Esophagus squamous epithelium (tissue), 5 donors: Measurements from ENCODE around the gene VARS2. TPM values are rescaled to one million over a fixed set of nuclear protein-coding genes. Genes with fewer than 3 reads are reported as not detected.
"Not testable (repeated sequence)": the region's sequence is repeated elsewhere in the genome, so short reads cannot be mapped to it uniquely, and the experiment has no call there.

Experiments used
- DNase-seq: peaks from one replicate; lab custom pipeline; 2025; lab: John Stamatoyannopoulos, UW
- H3K27ac ChIP-seq, 4 donors: fragments of 200-600 bp; sonication (generic); one replicate each; pipeline ENCODE4 v1.5.1; 2016 to 2019; ENCODE audit warnings: mild to moderate bottlenecking in 1 of 4
- H3K27me3 ChIP-seq, 4 donors: fragments of 200-600 bp; sonication (generic); 1 replicate in 3 of 4; 2 replicates in 1 of 4; pipeline versions ENCODE4 v1.5.1 to v1.6.0; 2017 to 2021; ENCODE audit warnings: antibody characterized with exemption in 1 of 4
- H3K36me3 ChIP-seq, 3 donors: fragments of 200-600 bp; sonication (generic); one replicate each; pipeline ENCODE4 v1.5.1; 2016 to 2019
- H3K4me1 ChIP-seq, 3 donors: fragments of 200-600 bp; sonication (generic); one replicate each; pipeline ENCODE4 v1.5.1; 2017 to 2019
- H3K4me3 ChIP-seq, 4 donors: fragments of 200-600 bp; sonication (generic); 1 replicate in 3 of 4; 2 replicates in 1 of 4; pipeline ENCODE4 v1.5.1; 2016 to 2019; ENCODE audit warnings: mild to moderate bottlenecking in 2 of 4, moderate library complexity in 1 of 4
- H3K9me3 ChIP-seq, 3 donors: fragments of 200-600 bp; sonication (generic); one replicate each; pipeline ENCODE4 v1.5.1; 2016 to 2019
- CTCF ChIP-seq, 6 experiments: fragments of 450-650 bp in 4 of 6; fragments of 200-600 bp in 2 of 6; sonication (generic) in 2 of 6; IDR thresholded peaks; one replicate each; pipeline ENCODE4 v1.5.1; 2016 to 2019; ENCODE audit warnings: antibody characterized with exemption in 6 of 6, mild to moderate bottlenecking in 4 of 6, moderate library complexity in 4 of 6
- POLR2A ChIP-seq, 4 donors: fragments of 450-650 bp; IDR thresholded peaks; one replicate each; pipeline ENCODE4 v1.6.1; 2017; ENCODE audit warnings: antibody characterized with exemption in 4 of 4, mild to moderate bottlenecking in 4 of 4, moderate library complexity in 3 of 4
- WGBS, 2 donors: methylation state at CpG; one replicate each; pipeline ENCODE4 v1.1.5; 2018; 5-methylcytosine and 5-hydroxymethylcytosine counted together
- intact Hi-C: fragments of 100-400 bp; cut with DNase I; formaldehyde crosslinking; loops from one replicate; pipeline ENCODE4 v1.15.0; 2022
- total RNA-seq, 4 donors: library from RNA; depleted of rRNA; stranded (reverse); fragments of >200 nt; gene quantifications; one replicate each; pipeline ENCODE4 v1.1.0, GENCODE V29; 2016
- donor health status: DM: yes; HTN: yes; CAD: no.

Gene VARS2
- total RNA-seq, 4 donors from 2014 or later = 23.5 to 61.9 (median 33.0) TPM

GRCh38 chr6:30915591-30915946 lies 1.5 kb downstream of the VARS2 start:
- no peak for DNase-seq
- no peak for TF ChIP-seq POLR2A (IDR thresholded peaks at IDR 0.05)
- TF ChIP-seq CTCF (IDR thresholded peaks at IDR 0.05) = peak; percentile 51 to 76 (median 60)
- Histone ChIP-seq H3K4me3 (peak overlapping the region in 2 of 4 donors; percentile 60 to 63), H3K27ac (peak overlapping the region; percentile 5 to 97 (median 92)), H3K4me1 (peaks cover 15 to 47% (median 25%) of the 10 kb centered on the region in 3 donors), H3K27me3 (no peaks in the 10 kb centered on the region), H3K36me3 (peaks cover 6 to 69% (median 19%) of the 10 kb centered on the region in 3 donors), H3K9me3 (no peaks in the 10 kb centered on the region)
- intact Hi-C loops = loop anchor here (2.0 kb wide), 1 partner anchor 153 kb away; no protein-coding TSS in a partner anchor
- 0 to 20% methylated on average over 1 of the region's 5 CpGs for WGBS, 2 donors

GRCh38 chr6:30917041-30917440 lies 3.0 kb downstream of the VARS2 start:
- 84 to 93% methylated on average over 4 to 7 of the region's 7 CpGs for WGBS, 2 donors
- Histone ChIP-seq H3K4me3 (no peak overlapping the region), H3K4me1 (peaks cover 15 to 47% (median 25%) of the 10 kb centered on the region in 3 donors), H3K9me3 (no peaks in the 10 kb centered on the region), H3K27me3 (no peaks in the 10 kb centered on the region), H3K36me3 (peaks cover 16 to 69% (median 20%) of the 10 kb centered on the region in 3 donors), H3K27ac (peak overlapping the region in 2 of 4 donors; percentile 50 to 97)
- no peak for DNase-seq
- intact Hi-C loops = no loop called here
- TF ChIP-seq POLR2A (IDR thresholded peaks at IDR 0.05) (no peak), CTCF (IDR thresholded peaks at IDR 0.05) (no peak)

- WGBS, 2 donors = 88 to 95% methylated on average over 8 of the region's 8 CpGs
- H3K36me3 ChIP-seq = peaks cover 16 to 69% (median 25%) of the 10 kb centered on the region in 3 donors
- no peak overlapping the region for H3K4me3 ChIP-seq
- no peak for DNase-seq
- intact Hi-C loops = no loop called here
- H3K27me3 ChIP-seq = no peaks in the 10 kb centered on the region
- H3K4me1 ChIP-seq = peaks cover 15 to 47% (median 25%) of the 10 kb centered on the region in 3 donors
- TF ChIP-seq CTCF (IDR thresholded peaks at IDR 0.05) (no peak), POLR2A (IDR thresholded peaks at IDR 0.05) (no peak)
- no peaks in the 10 kb centered on the region for H3K9me3 ChIP-seq
- H3K27ac ChIP-seq = peak overlapping the region in 2 of 4 donors; percentile 50 to 97
Measured at GRCh38 chr6:30917487-30917886, 3.4 kb downstream of the VARS2 start.

GRCh38 chr6:30918670-30919069 lies 4.6 kb downstream of the VARS2 start:
- no peaks in the 10 kb centered on the region for H3K9me3 ChIP-seq
- TF ChIP-seq CTCF (IDR thresholded peaks at IDR 0.05) (no peak), POLR2A (IDR thresholded peaks at IDR 0.05) (no peak)
- intact Hi-C loops = no loop called here
- H3K4me1 ChIP-seq = peaks cover 8 to 36% (median 18%) of the 10 kb centered on the region in 3 donors
- DNase-seq = no peak
- no peaks in the 10 kb centered on the region for H3K27me3 ChIP-seq
- no peak overlapping the region for H3K4me3 ChIP-seq
- peaks cover 20 to 72% (median 33%) of the 10 kb centered on the region in 3 donors for H3K36me3 ChIP-seq
- WGBS, 2 donors = 92 to 94% methylated on average over 7 to 8 of the region's 8 CpGs
- H3K27ac ChIP-seq = no peak overlapping the region

GRCh38 chr6:30922447-30922852 lies 8.4 kb downstream of the VARS2 start:
- Histone ChIP-seq H3K4me1 (peaks cover 0 to 13% (median 0%) of the 10 kb centered on the region in 3 donors), H3K9me3 (no peaks in the 10 kb centered on the region), H3K4me3 (no peak overlapping the region), H3K27me3 (no peaks in the 10 kb centered on the region), H3K27ac (no peak overlapping the region), H3K36me3 (peaks cover 29 to 96% (median 49%) of the 10 kb centered on the region in 3 donors)
- WGBS, 2 donors = 95 to 96% methylated on average over 5 to 6 of the region's 7 CpGs
- TF ChIP-seq CTCF (IDR thresholded peaks at IDR 0.05) (peak in 1 of 6 experiments; percentile 8), POLR2A (IDR thresholded peaks at IDR 0.05) (no peak)
- DNase-seq = no peak
- intact Hi-C loops = no loop called here

GRCh38 chr6:30924040-30924627 lies 10.1 kb downstream of the VARS2 start:
- DNase-seq, H3K4me3 ChIP-seq, H3K9me3 ChIP-seq, H3K27me3 ChIP-seq, H3K27ac ChIP-seq, intact Hi-C loops: not testable (repeated sequence)
- peaks cover 0 to 11% (median 0%) of the 10 kb centered on the region in 3 donors for H3K4me1 ChIP-seq
- WGBS, 2 donors = 100% methylated on average over 2 of the region's 9 CpGs; no CpG with 5 or more reads in 1 of the 2 donors
- peaks cover 29 to 79% (median 49%) of the 10 kb centered on the region in 3 donors for H3K36me3 ChIP-seq
